K562 (cell line): ENCODE results near the gene DUS1L. TPM values are rescaled to one million over a fixed set of nuclear protein-coding genes. Genes with fewer than 3 reads are reported as not detected.
A peak's percentile ranks its signal among the peaks of the same experiment; 100 is the strongest.

ENCODE experiments used
- C11orf30 ChIP-seq: fragments of 450-650 bp; IDR thresholded peaks from 2 replicates; pipeline ENCODE4 v1.6.1; 2016; ENCODE audit warnings: low read depth, mild to moderate bottlenecking
- CBX1 ChIP-seq: sonication (generic); IDR thresholded peaks from 2 replicates; pipeline ENCODE4 v1.6.1; 2016; ENCODE audit warnings: antibody characterized with exemption, low read depth, mild to moderate bottlenecking
- CHD1 ChIP-seq: fragments of 200-600 bp; sonication (generic); IDR thresholded peaks from one replicate; pipeline ENCODE4 v1.6.1; 2012; ENCODE audit warnings: mild to moderate bottlenecking, moderate library complexity, low read length, inconsistent platforms
- FOXJ3 ChIP-seq: sonication (generic); formaldehyde crosslinking; IDR thresholded peaks from 2 replicates; pipeline ENCODE4 v1.4.0; 2020; ENCODE audit warnings: mild to moderate bottlenecking, missing genetic modification reagents
- GATA2 ChIP-seq: sonication (generic); formaldehyde crosslinking; IDR thresholded peaks from 2 replicates; pipeline ENCODE4 v1.4.0; 2020; ENCODE audit warnings: mild to moderate bottlenecking, missing genetic modification reagents
- GATAD2A ChIP-seq: fragments of 450-650 bp; IDR thresholded peaks from 2 replicates; pipeline ENCODE4 v1.6.1; 2017
- GTF2F1 ChIP-seq: IDR thresholded peaks from 2 replicates; pipeline ENCODE4 v1.6.1; 2011; ENCODE audit warnings: low read depth, low read length, improper control_type of control experiment
- HNRNPL ChIP-seq: fragments of 200-400 bp; formaldehyde crosslinking; IDR thresholded peaks from 2 replicates; pipeline ENCODE4 v1.6.1; 2017; ENCODE audit warnings: low read depth, mild to moderate bottlenecking, low read length
- KLF1 ChIP-seq: fragments of 450-650 bp; IDR thresholded peaks from 2 replicates; pipeline ENCODE4 v1.6.1; 2016; ENCODE audit warnings: missing genetic modification characterization, missing compliant biosample characterization
- MAZ ChIP-seq, 2 experiments: fragments of 450-650 bp in 1 of 2; sonication (generic) in 1 of 2; formaldehyde crosslinking; IDR thresholded peaks in 1 of 2; conservative IDR thresholded peaks in 1 of 2; 2 replicates each; pipeline versions ENCODE4 v1.4.0 to v1.5.0; 2020; ENCODE audit warnings: mild to moderate bottlenecking in 1 of 2, missing genetic modification reagents in 1 of 2
- MBD2 ChIP-seq: sonication (generic); IDR thresholded peaks from 2 replicates; pipeline ENCODE4 v1.6.1; 2016; ENCODE audit warnings: low read depth, borderline replicate concordance
- MTA2 ChIP-seq: fragments of 450-650 bp; IDR thresholded peaks from 2 replicates; pipeline ENCODE4 v1.6.1; 2016; ENCODE audit warnings: low read depth
- NCOA4 ChIP-seq: fragments of 450-650 bp; IDR thresholded peaks from 2 replicates; pipeline ENCODE4 v1.6.1; 2018; ENCODE audit warnings: mild to moderate bottlenecking; ENCODE audit not compliant: partially characterized antibody
- NR4A1 ChIP-seq, 2 experiments: fragments of 250-450 bp in 1 of 2; fragments of 450-650 bp in 1 of 2; sonication (Bioruptor Pico) in 1 of 2; IDR thresholded peaks; 2 replicates each; pipeline versions ENCODE4 v1.4.0 to v1.6.1; 2016 to 2020; ENCODE audit warnings: mild to moderate bottlenecking in 2 of 2, missing compliant biosample characterization in 1 of 2, missing genetic modification characterization in 1 of 2, moderate library complexity in 1 of 2
- NRF1 ChIP-seq, 2 experiments: fragments of 450-650 bp; IDR thresholded peaks in 1 of 2; conservative IDR thresholded peaks in 1 of 2; 2 replicates each; pipeline ENCODE4 v1.6.1; 2014; ENCODE audit warnings: mild to moderate bottlenecking in 2 of 2
- POLR2H ChIP-seq: IDR thresholded peaks from 2 replicates; pipeline ENCODE4 v1.6.1; 2016; ENCODE audit warnings: missing genetic modification characterization, low read depth, mild to moderate bottlenecking, control low read depth, missing compliant biosample characterization, moderate library complexity
- RFX7 ChIP-seq: fragments of 250-450 bp; sonication (Bioruptor Pico); IDR thresholded peaks from 2 replicates; pipeline ENCODE4 v1.5.1; 2021; ENCODE audit warnings: mild to moderate bottlenecking
- SUPT5H ChIP-seq: fragments of 450-650 bp; IDR thresholded peaks from 2 replicates; pipeline ENCODE4 v1.6.1; 2016
- TCF3 ChIP-seq: sonication (generic); formaldehyde crosslinking; IDR thresholded peaks from 2 replicates; pipeline ENCODE4 v1.4.0; 2020; ENCODE audit warnings: mild to moderate bottlenecking, missing genetic modification reagents
- U2AF2 ChIP-seq: fragments of 200-400 bp; formaldehyde crosslinking; optimal IDR thresholded peaks from 2 replicates; pipeline ENCODE3; 2017; ENCODE audit warnings: low read depth, mild to moderate bottlenecking, low read length
- XRCC4 ChIP-seq: IDR thresholded peaks from one replicate; pipeline ENCODE4 v1.6.1; 2011; ENCODE audit not compliant: insufficient read depth, insufficient read length; ENCODE audit errors: extremely low read depth
- ZBED1 ChIP-seq: IDR thresholded peaks from 2 replicates; pipeline ENCODE4 v1.6.1; 2014
- ZBTB1 ChIP-seq: sonication (generic); formaldehyde crosslinking; IDR thresholded peaks from 2 replicates; pipeline ENCODE4 v1.8.1; 2023; ENCODE audit warnings: missing genetic modification reagents, low read depth, mild to moderate bottlenecking, borderline replicate concordance
- ZBTB26 ChIP-seq: fragments of 450-650 bp; formaldehyde crosslinking; IDR thresholded peaks from 2 replicates; pipeline ENCODE4 v1.4.0; 2022; ENCODE audit warnings: missing genetic modification characterization
- ZBTB7A ChIP-seq: IDR thresholded peaks from 2 replicates; pipeline ENCODE4 v1.6.1; 2011; ENCODE audit warnings: low read depth, mild to moderate bottlenecking, low read length, moderate library complexity, borderline replicate concordance; ENCODE audit not compliant: control insufficient read depth
- ZKSCAN8 ChIP-seq: fragments of 200-800 bp; sonication (Bioruptor generic); IDR thresholded peaks from 2 replicates; pipeline ENCODE4 v1.6.1; 2016; ENCODE audit warnings: missing genetic modification characterization, missing compliant biosample characterization
- ZNF174 ChIP-seq: fragments of 250-450 bp; sonication (Bioruptor Pico); IDR thresholded peaks from 2 replicates; pipeline ENCODE4 v1.4.0; 2020; ENCODE audit warnings: mild to moderate bottlenecking
- ZNF24 ChIP-seq: fragments of 450-650 bp; IDR thresholded peaks from 2 replicates; pipeline ENCODE4 v1.6.1; 2016
- ZNF584 ChIP-seq: fragments of 200-800 bp; sonication (Bioruptor generic); IDR thresholded peaks from 2 replicates; pipeline ENCODE4 v1.6.1; 2016; ENCODE audit warnings: low read depth, mild to moderate bottlenecking, missing genetic modification characterization, missing compliant biosample characterization
- polyA plus RNA-seq, 8 experiments: library from polyadenylated mRNA; depleted of rRNA in 4 of 8; stranded (reverse) in 5 of 8; unstranded in 3 of 8; fragments of >200 nt; fragmentation: Nextera tagmentation in 2 of 8; fragmentation: Illumina TruSeq in 1 of 8; extraction: Ambion mirVana in 2 of 8; extraction: Trizol in 1 of 8; gene quantifications; 2 replicates each; pipeline versions ENCODE4 v1.2.1 to v1.2.3, GENCODE V29; 2011 to 2014; ENCODE audit warnings: inconsistent platforms in 1 of 8, missing spikeins in 1 of 8
- total RNA-seq, 7 experiments: library from RNA; depleted of rRNA in 6 of 7; stranded (reverse); fragments of >200 nt in 6 of 7; fragmentation: Illumina TruSeq in 2 of 7; extraction: Trizol in 2 of 7; gene quantifications; 2 replicates each; pipeline versions ENCODE4 v1.2.1 to v1.2.3, GENCODE V29; 2011 to 2021; ENCODE audit warnings: low replicate concordance in 1 of 7

DUS1L gene
- total and polyA plus RNA-seq, 9 of the 15 experiments (the other 6 are each of a cell fraction or from before 2014, with no cell fraction given): 7.8 to 210 (median 83.9) TPM

GRCh38 chr17:82098939-82099763, 33.5 kb upstream of the DUS1L start (continued):
- TF ChIP-seq ZBTB26 (CRISPR knock-in tag): no peak
- no peak for TF ChIP-seq RFX7 (CRISPR knock-in tag)
- peak; percentile 91; the same call in 1 of the 2 replicates for TF ChIP-seq NR4A1 (CRISPR knock-in tag; IDR thresholded peaks at IDR 0.05)
- 0 out of 2 replicates have a peak, but pooled peaks have one; percentile 33 for TF ChIP-seq NR4A1 (tag; IDR thresholded peaks at IDR 0.05)
- peak; percentile 56 to 72; a peak in 3 of 4 replicates for TF ChIP-seq MAZ (CRISPR knock-in tag; conservative IDR thresholded peaks at IDR 0.05 in 1 of 2, IDR thresholded peaks at IDR 0.05 in 1 of 2)
- no peak for TF ChIP-seq ZNF174 (CRISPR knock-in tag)
- no peak for TF ChIP-seq TCF3 (CRISPR knock-in tag)
- no peak for TF ChIP-seq XRCC4
- no peak for TF ChIP-seq GTF2F1
- TF ChIP-seq ZBTB1 (CRISPR knock-in tag): peak; percentile 83; the same call in 1 of the 2 replicates
- TF ChIP-seq GATA2 (CRISPR knock-in tag): no peak
- TF ChIP-seq ZNF24: no peak
- 0 out of 2 replicates have a peak, but pooled peaks have one; percentile 22 for TF ChIP-seq CBX1
- peak; percentile 80; the same call in 1 of the 2 replicates for TF ChIP-seq HNRNPL
- 0 out of 2 replicates have a peak, but pooled peaks have one; percentile 54 for TF ChIP-seq ZKSCAN8 (CRISPR knock-in tag)
- no peak for TF ChIP-seq MBD2
- TF ChIP-seq MTA2: no peak
- no peak for TF ChIP-seq U2AF2
- TF ChIP-seq SUPT5H: 0 out of 2 replicates have a peak, but pooled peaks have one; percentile 41
- TF ChIP-seq FOXJ3: no peak
- TF ChIP-seq GATAD2A: peak; percentile 50; the same call in 1 of the 2 replicates
- peak; percentile 3; the same call in 1 of the 2 replicates for TF ChIP-seq ZNF584 (CRISPR knock-in tag)
- no peak for TF ChIP-seq C11orf30
- 0 out of 2 replicates have a peak, but pooled peaks have one; percentile 14 for TF ChIP-seq ZBTB7A
- TF ChIP-seq NCOA4: no peak
- TF ChIP-seq NRF1 (conservative IDR thresholded peaks at IDR 0.05 in 1 of 2, IDR thresholded peaks at IDR 0.05 in 1 of 2): peak in 1 of 2 experiments; percentile 82; a peak in 3 of 4 replicates
- TF ChIP-seq POLR2H (tag): no peak
- peak; percentile 18; the same call in 1 of the 2 replicates for TF ChIP-seq KLF1 (tag)
- TF ChIP-seq CHD1: peak; percentile 29
- no peak for TF ChIP-seq ZBED1
